Kasumi-1 (cell line): ENCODE measurements around the gene IKZF1.

Experiments used
- DNase-seq, 2 experiments: peaks; one replicate each; lab custom pipeline; 2025; lab: John Stamatoyannopoulos, UW

The IKZF1 gene

GRCh38 chr7:50283731-50284130 is 20.8 kb upstream of the IKZF1 start:
- peak in 1 of 2 experiments; percentile 20 for DNase-seq

- no peak for DNase-seq
These were observed 20.2 kb upstream of the IKZF1 start for GRCh38 chr7:50284296-50284695.

- DNase-seq: peak; percentile 74 to 78
These were observed 19.2 kb upstream of the IKZF1 start for GRCh38 chr7:50285269-50285668.

GRCh38 chr7:50287129-50287528 is 17.4 kb upstream of the IKZF1 start:
- no peak for DNase-seq

GRCh38 chr7:50292165-50292757 is 12.3 kb upstream of the IKZF1 start:
- no peak for DNase-seq

GRCh38 chr7:50292763-50293162 is 11.8 kb upstream of the IKZF1 start:
- DNase-seq: no peak

GRCh38 chr7:50293509-50294179 is 10.9 kb upstream of the IKZF1 start:
- DNase-seq: no peak

- DNase-seq: no peak
These were observed 9.4 kb upstream of the IKZF1 start for GRCh38 chr7:50295133-50295532.

- DNase-seq: no peak
These were observed 7.7 kb upstream of the IKZF1 start for GRCh38 chr7:50296799-50297198.

GRCh38 chr7:50298811-50299562 is 5.5 kb upstream of the IKZF1 start:
- no peak for DNase-seq

GRCh38 chr7:50300336-50300735 is 4.2 kb upstream of the IKZF1 start:
- DNase-seq: no peak

- peak in 1 of 2 experiments; percentile 20 for DNase-seq
These were observed 1.8 kb upstream of the IKZF1 start for GRCh38 chr7:50302486-50303334.

GRCh38 chr7:50303335-50304128 is 984 bp upstream of the IKZF1 start:
- peak; percentile 22 to 43 for DNase-seq

- peak; percentile 72 to 78 for DNase-seq
These were observed 531 bp downstream of the IKZF1 start for GRCh38 chr7:50304911-50305582.

- DNase-seq: peak in 1 of 2 experiments; percentile 63
These were observed 1.3 kb downstream of the IKZF1 start for GRCh38 chr7:50305583-50306493.

- peak; percentile 45 to 63 for DNase-seq
These were observed 2.2 kb downstream of the IKZF1 start for GRCh38 chr7:50306494-50307367.

- DNase-seq: peak; percentile 82 to 92
These were observed 3.0 kb downstream of the IKZF1 start for GRCh38 chr7:50307368-50308032.

- peak in 1 of 2 experiments; percentile 47 for DNase-seq
These were observed 3.7 kb downstream of the IKZF1 start for GRCh38 chr7:50308203-50308531.
